OCI-LY3 (cell line): ENCODE data around the gene TFEC.

Experiments
- CTCF ChIP-seq: fragments of 200-600, 300-600 bp; sonication (generic); IDR thresholded peaks from 2 replicates; pipeline ENCODE4 v1.5.1; 2014; ENCODE audit warnings: antibody characterized with exemption, low read length, low read depth
- EZH2phosphoT487 ChIP-seq: fragments of 200-600 bp; shearing (Covaris generic); IDR thresholded peaks from 2 replicates; pipeline ENCODE4 v1.6.1; 2018; ENCODE audit warnings: antibody characterized with exemption, mixed run types, low read depth

GRCh38 chr7:116011584-116011983 lies 19.0 kb downstream of the TFEC start:
- no peak for TF ChIP-seq CTCF
- TF ChIP-seq EZH2phosphoT487 = no peak
